A549 (cell line): ENCODE results near the gene OPRM1. TPM values are rescaled to one million over a fixed set of nuclear protein-coding genes. Genes with fewer than 3 reads are reported as not detected.

Source experiments
- ATAC-seq, 2 experiments: fragments of 200-7000 bp in 1 of 2; fragments of >200 bp in 1 of 2; cut with Nextera tagmentation in 1 of 2; cut with Tn5 transposase in 1 of 2; 3 replicates each; pipeline versions ENCODE4 v1.8.0 to v1.9.1; 2018 to 2020; ENCODE audit warnings: mild to moderate bottlenecking in 1 of 2, moderate library complexity in 1 of 2
- CTCF ChIA-PET: fragments of 300-600 bp; sonication (Branson Sonifier 250); formaldehyde crosslinking; extraction: SDS; loops from one replicate; lab custom pipeline; 2021; ENCODE audit warnings: antibody characterized with exemption, inconsistent platforms; lab: Yijun Ruan, JAX
- POLR2A ChIA-PET: fragments of 350-600 bp; formaldehyde crosslinking; extraction: SDS; loops from one replicate; lab custom pipeline; 2021; ENCODE audit warnings: antibody characterized with exemption, inconsistent platforms; lab: Yijun Ruan, JAX
- DNase-seq, 2 experiments: peaks; one replicate each; pipeline versions ENCODE4 v3.0.0 to v3.0.0-alpha.2; 2011 to 2016; ENCODE audit warnings: low read depth in 1 of 2, low spot score in 1 of 2
- FAIRE-seq: peaks from 2 replicates; lab custom pipeline; 2011; peaks lifted over from hg19 to GRCh38; lab: Jason Lieb, UNC
- H3K27ac ChIP-seq, 2 experiments: fragments of >200 bp; sonication (Bioruptor Twin); formaldehyde crosslinking; 3 replicates each; pipeline ENCODE4 v1.5.1; 2016 to 2017
- H3K4me1 ChIP-seq: fragments of >200 bp; sonication (Bioruptor Twin); formaldehyde crosslinking; 3 replicates; pipeline ENCODE4 v1.6.1; 2016
- H3K4me2 ChIP-seq: fragments of >200 bp; sonication (Bioruptor Twin); formaldehyde crosslinking; 3 replicates; pipeline ENCODE4 v1.6.1; 2016
- H3K4me3 ChIP-seq: fragments of >200 bp; sonication (Bioruptor Twin); formaldehyde crosslinking; 3 replicates; pipeline ENCODE4 v1.5.1; 2016
- H3K9me3 ChIP-seq: fragments of >200 bp; sonication (Bioruptor Twin); formaldehyde crosslinking; 3 replicates; pipeline ENCODE4 v1.6.1; 2016
- CEBPB ChIP-seq, 2 experiments: fragments of >200 bp in 1 of 2; sonication (Bioruptor Twin) in 1 of 2; formaldehyde crosslinking in 1 of 2; IDR thresholded peaks; 2 replicates each; pipeline ENCODE4 v1.6.1; 2012 to 2016
- CHD2 ChIP-seq: fragments of 150-350 bp; IDR thresholded peaks from 2 replicates; pipeline ENCODE4 v1.6.1; 2014; ENCODE audit warnings: low read length; ENCODE audit not compliant: partially characterized antibody
- EP300 ChIP-seq, 2 experiments: fragments of >200 bp; sonication (Bioruptor Twin); formaldehyde crosslinking; IDR thresholded peaks; 2 replicates in 1 of 2; 3 replicates in 1 of 2; pipeline ENCODE4 v1.6.1; 2016 to 2017
- FOSB ChIP-seq: fragments of 250-450 bp; sonication (Bioruptor Pico); IDR thresholded peaks from 2 replicates; pipeline ENCODE4 v1.5.0; 2020; ENCODE audit warnings: mild to moderate bottlenecking, moderate library complexity
- FOXS1 ChIP-seq: fragments of 250-450 bp; sonication (Bioruptor Pico); IDR thresholded peaks from 2 replicates; pipeline ENCODE4 v1.5.0; 2020; ENCODE audit warnings: mild to moderate bottlenecking, moderate library complexity
- GATA3 ChIP-seq: IDR thresholded peaks from 2 replicates; pipeline ENCODE4 v1.6.1; 2012; ENCODE audit warnings: borderline replicate concordance
- HDAC2 ChIP-seq: fragments of 200-600 bp; sonication (generic); IDR thresholded peaks from 2 replicates; pipeline ENCODE4 v1.6.1; 2016
- HEYL ChIP-seq: fragments of 250-450 bp; sonication (Bioruptor Pico); IDR thresholded peaks from 2 replicates; pipeline ENCODE4 v1.8.0; 2021; ENCODE audit warnings: mild to moderate bottlenecking, moderate library complexity
- HOXA7 ChIP-seq: fragments of 250-450 bp; sonication (Bioruptor Pico); IDR thresholded peaks from 2 replicates; pipeline ENCODE4 v1.5.0; 2020; ENCODE audit warnings: mild to moderate bottlenecking, moderate library complexity
- HOXB13 ChIP-seq: fragments of 250-450 bp; sonication (Bioruptor Pico); IDR thresholded peaks from 2 replicates; pipeline ENCODE4 v1.5.0; 2020; ENCODE audit warnings: low read depth, mild to moderate bottlenecking, moderate library complexity
- JUNB ChIP-seq: fragments of >200 bp; sonication (Bioruptor Twin); formaldehyde crosslinking; IDR thresholded peaks from 2 replicates; pipeline ENCODE4 v1.6.1; 2016
- MYC ChIP-seq: IDR thresholded peaks from 2 replicates; pipeline ENCODE4 v1.6.1; 2012; ENCODE audit warnings: mild to moderate bottlenecking, inconsistent platforms, low read length, improper control_type of control experiment, borderline replicate concordance
- NPAS2 ChIP-seq: fragments of 250-450 bp; sonication (Bioruptor Pico); IDR thresholded peaks from 2 replicates; pipeline ENCODE4 v1.8.0; 2022; ENCODE audit warnings: mild to moderate bottlenecking, moderate library complexity, borderline replicate concordance
- PHF8 ChIP-seq: fragments of 200-600 bp; sonication (generic); IDR thresholded peaks from 2 replicates; pipeline ENCODE4 v1.6.1; 2016; ENCODE audit warnings: low read depth, mild to moderate bottlenecking, antibody characterized with exemption, moderate library complexity, borderline replicate concordance
- POLR2A ChIP-seq: IDR thresholded peaks from 2 replicates; pipeline ENCODE4 v1.6.1; 2012; ENCODE audit warnings: mild to moderate bottlenecking, low read length
- POLR2AphosphoS2 ChIP-seq: conservative IDR thresholded peaks from 2 replicates; pipeline ENCODE4 v1.6.1; 2012; ENCODE audit warnings: low read length, improper control_type of control experiment, inconsistent platforms
- RAD21 ChIP-seq, 2 experiments: fragments of >200 bp in 1 of 2; sonication (Bioruptor Twin) in 1 of 2; formaldehyde crosslinking in 1 of 2; IDR thresholded peaks in 1 of 2; conservative IDR thresholded peaks in 1 of 2; 2 replicates in 1 of 2; 3 replicates in 1 of 2; pipeline ENCODE4 v1.6.1; 2012 to 2018; ENCODE audit warnings: inconsistent platforms in 1 of 2
- RNF2 ChIP-seq: fragments of 200-600 bp; sonication (generic); IDR thresholded peaks from 2 replicates; pipeline ENCODE4 v1.6.1; 2016; ENCODE audit warnings: low read depth, mild to moderate bottlenecking, antibody characterized with exemption, moderate library complexity, borderline replicate concordance
- SMC3 ChIP-seq: fragments of >200 bp; sonication (Bioruptor Twin); formaldehyde crosslinking; IDR thresholded peaks from 3 replicates; pipeline ENCODE4 v1.6.1; 2018; ENCODE audit warnings: inconsistent platforms
- TP53 ChIP-seq: fragments of 250-450 bp; sonication (Bioruptor Pico); IDR thresholded peaks from 2 replicates; pipeline ENCODE4 v1.5.0; 2021; ENCODE audit warnings: mild to moderate bottlenecking, moderate library complexity
- ZSCAN20 ChIP-seq: fragments of 250-450 bp; sonication (Bioruptor Pico); IDR thresholded peaks from 2 replicates; pipeline ENCODE4 v1.8.0; 2022; ENCODE audit warnings: mild to moderate bottlenecking, moderate library complexity
- WGBS: methylation state at CpG from one replicate; pipeline ENCODE4 v1.1.6; 2017; ENCODE audit errors: missing lambda C conversion rate; 5-methylcytosine and 5-hydroxymethylcytosine counted together
- polyA plus RNA-seq, 4 experiments: library from polyadenylated mRNA; depleted of rRNA in 3 of 4; stranded (reverse); fragments of >200 nt; fragmentation: RNase III in 1 of 4; extraction: RNeasy Plus Mini Kit Qiagen cat#74134 plus additional on column Dnase treatment in 1 of 4; gene quantifications; 2 replicates in 3 of 4; 3 replicates in 1 of 4; pipeline ENCODE4 v1.2.3, GENCODE V29; 2011 to 2017
- TF ChIP-seq, protein P1 (sequence below): fragments of >200 bp; sonication (Bioruptor Twin); formaldehyde crosslinking; IDR thresholded peaks from 2 replicates; pipeline ENCODE4 v1.6.1; 2016

OPRM1 gene
- polyA plus RNA-seq, 2 of the 4 experiments (the other 2 are of a cell fraction), result not detected

DNA sequence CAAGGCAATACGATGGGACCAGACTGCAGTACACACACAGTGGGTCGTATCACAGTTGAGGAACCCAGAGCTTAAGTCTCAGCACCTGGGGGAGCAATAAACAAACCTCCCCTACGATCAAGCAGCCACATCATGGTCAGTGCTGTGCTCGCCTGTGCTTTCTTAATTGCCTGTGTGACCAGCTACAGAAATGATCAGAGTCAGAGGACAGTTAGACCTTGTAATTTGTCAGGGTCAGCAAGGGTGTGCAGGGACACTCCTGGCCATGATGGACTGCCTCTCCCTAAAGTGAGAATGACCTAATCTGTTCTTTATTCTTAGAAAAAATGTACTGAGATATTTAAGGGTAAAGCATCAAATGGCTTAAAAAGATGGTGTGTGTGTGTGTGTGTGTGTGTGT, 78.4 kb downstream of the OPRM1 start (continued):
- TF ChIP-seq CHD2 (no peak), SMC3 (no peak), TP53 (CRISPR knock-in tag) (no peak)
- TF ChIP-seq, all 56 proteins: peak for 0

DNA sequence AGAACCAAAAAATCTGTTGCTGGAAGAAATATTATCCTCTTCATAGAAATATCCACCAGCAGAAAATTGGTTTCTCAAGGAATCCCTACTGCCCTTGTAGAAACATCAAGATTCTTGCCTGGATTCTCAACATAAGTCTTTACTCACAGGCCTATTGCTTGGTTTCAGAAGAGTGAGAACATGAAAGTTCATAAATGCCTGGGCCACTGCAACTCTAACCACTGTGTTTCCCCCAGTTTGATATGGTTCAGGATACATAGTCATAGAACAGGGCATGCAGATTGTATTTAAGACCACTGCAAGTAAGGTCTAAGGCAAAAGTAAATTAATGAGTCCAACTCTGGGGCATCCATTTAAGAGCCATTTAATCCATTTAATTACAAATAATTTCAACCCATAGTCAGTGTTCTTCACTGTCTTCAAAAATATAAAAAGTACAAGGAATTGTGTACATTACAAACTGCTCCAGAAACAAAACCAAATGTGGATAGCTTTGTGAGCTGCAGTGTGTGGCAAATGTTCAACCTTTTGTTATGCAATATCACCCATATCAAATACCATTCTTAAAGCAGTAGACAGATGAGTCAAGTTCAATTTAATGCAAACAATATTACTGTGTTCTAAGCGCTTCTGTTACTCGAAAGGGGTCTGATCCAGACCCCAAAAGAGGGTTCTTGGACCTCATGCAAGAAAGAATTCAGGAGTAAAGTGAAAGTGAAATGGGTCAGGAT, 83.3 kb downstream of the OPRM1 start:
- Histone ChIP-seq H3K4me1 (no peaks in the 10 kb centered on the region), H3K4me2 (no peak overlapping the region), H3K4me3 (no peak overlapping the region), H3K27ac (no peak overlapping the region), H3K9me3 (no peaks in the 10 kb centered on the region)
- ChIA-PET CTCF (interaction anchor here (0.6 to 1.0 kb wide), 3 partner anchors 10 to 1053 kb away, joined by 3 read pairs; no protein-coding TSS in a partner anchor), POLR2A (no interaction called here)
- DNase-seq, result no peak
- TF ChIP-seq POLR2A, result no peak
- TF ChIP-seq CEBPB (IDR thresholded peaks at IDR 0.05), result no peak
- no peak for TF ChIP-seq POLR2AphosphoS2
- 3% methylated on average over 2 of the region's 2 CpGs for WGBS
- no peak for ATAC-seq
- no peak for FAIRE-seq

DNA sequence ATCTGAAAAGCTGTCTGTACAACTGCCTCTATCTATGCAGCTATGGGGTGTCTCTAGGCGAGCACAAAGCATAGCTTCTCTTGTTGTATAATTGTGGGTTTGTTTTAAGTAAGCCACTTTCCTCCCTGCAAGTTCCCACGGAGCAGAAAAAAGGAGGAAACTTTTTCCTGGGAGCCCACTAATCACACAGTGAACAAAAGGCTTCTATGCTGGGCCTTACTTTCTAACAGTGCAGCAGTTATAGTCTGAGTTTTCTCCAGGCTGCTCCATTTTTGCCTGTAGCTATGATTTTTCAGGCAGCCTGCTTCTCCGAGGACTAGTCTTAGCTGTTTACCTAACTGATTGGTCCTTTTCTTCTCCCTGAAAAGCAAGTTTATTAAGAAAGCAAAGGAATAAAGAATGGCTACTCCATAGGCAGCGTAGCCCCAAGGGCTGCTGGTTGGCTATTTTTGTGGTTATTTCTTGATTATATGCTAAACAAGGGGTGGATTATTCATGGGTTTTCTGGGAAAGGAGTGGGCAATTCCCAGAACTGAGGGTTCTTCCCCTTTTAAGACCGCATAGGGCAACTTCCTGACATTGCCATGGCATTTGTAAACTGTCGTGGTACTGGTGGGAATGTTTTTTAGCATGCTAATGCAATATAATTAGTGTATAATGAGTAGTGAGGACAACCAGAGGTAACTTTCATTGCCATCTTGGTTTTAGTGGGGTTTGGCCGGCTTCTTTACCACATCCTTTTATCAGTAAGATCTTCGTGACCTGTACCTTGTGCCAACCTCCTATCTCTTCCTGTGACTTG, 84.3 kb downstream of the OPRM1 start:
- Histone ChIP-seq H3K27ac (no peak overlapping the region), H3K9me3 (no peaks in the 10 kb centered on the region), H3K4me1 (no peaks in the 10 kb centered on the region), H3K4me2 (no peak overlapping the region), H3K4me3 (no peak overlapping the region)
- CTCF ChIA-PET, result interaction anchor here (0.7 kb wide), 1 partner anchor 24 kb away, joined by 3 read pairs; no protein-coding TSS in a partner anchor
- ATAC-seq, result no peak
- FAIRE-seq, result no peak
- no peak for DNase-seq
- TF ChIP-seq JUNB (no peak), GATA3 (no peak), FOXS1 (CRISPR knock-in tag) (no peak), EP300 (IDR thresholded peaks at IDR 0.05) (no peak), HOXA7 (CRISPR knock-in tag) (no peak), HEYL (CRISPR knock-in tag) (no peak), RAD21 (conservative IDR thresholded peaks at IDR 0.05 in 1 of 2, IDR thresholded peaks at IDR 0.05 in 1 of 2) (no peak), SMC3 (no peak), NPAS2 (CRISPR knock-in tag) (no peak), ZSCAN20 (CRISPR knock-in tag) (no peak), CHD2 (no peak), RNF2 (no peak), HDAC2 (no peak), HOXB13 (CRISPR knock-in tag) (no peak), PHF8 (no peak), MYC (no peak)
- TF ChIP-seq, protein P1, sequence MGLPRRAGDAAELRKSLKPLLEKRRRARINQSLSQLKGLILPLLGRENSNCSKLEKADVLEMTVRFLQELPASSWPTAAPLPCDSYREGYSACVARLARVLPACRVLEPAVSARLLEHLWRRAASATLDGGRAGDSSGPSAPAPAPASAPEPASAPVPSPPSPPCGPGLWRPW, result no peak
- WGBS, result 35% methylated on average over 8 of the region's 8 CpGs
- POLR2A ChIA-PET, result no interaction called here

DNA sequence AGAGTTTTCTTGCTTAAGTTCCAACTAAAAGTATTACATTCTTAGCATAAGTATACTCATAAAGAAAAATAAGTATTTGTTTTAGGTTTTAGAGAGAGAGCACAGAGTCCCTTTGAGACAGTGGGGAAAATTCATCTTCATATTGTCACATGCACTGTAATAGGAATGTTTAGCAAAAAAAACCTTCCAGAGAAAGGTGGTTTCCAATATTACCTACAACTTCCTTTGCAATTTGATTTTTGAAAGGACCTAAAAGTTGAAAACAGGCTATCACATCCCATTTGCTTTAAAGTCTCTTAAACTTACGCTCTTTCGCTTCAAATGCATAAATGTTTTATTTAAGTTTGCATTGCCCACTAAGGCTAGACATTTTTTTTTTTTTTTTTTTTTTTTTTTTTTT, 86.4 kb downstream of the OPRM1 start:
- CTCF ChIA-PET, result no interaction called here
- no peak for TF ChIP-seq FOSB (CRISPR knock-in tag)
- POLR2A ChIA-PET, result no interaction called here
- Histone ChIP-seq H3K4me3 (no peak overlapping the region), H3K27ac (no peak overlapping the region), H3K4me2 (no peak overlapping the region), H3K9me3 (no peaks in the 10 kb centered on the region), H3K4me1 (no peaks in the 10 kb centered on the region)
- WGBS, result 74% methylated on average over 2 of the region's 2 CpGs
- FAIRE-seq, result no peak
- DNase-seq, result no peak
- no peak for ATAC-seq
